ENCODE data around the gene NDUFAF8.

Gene NDUFAF8

GRCh38 chr17:81238490-81238814, 666 bp upstream of the NDUFAF8 start:
- DNase-seq (ENCODE audit: low read depth in 2 of 2): no peak

- no peak for DNase-seq (ENCODE audit: low read depth in 2 of 2)
Measured at GRCh38 chr17:81239714-81240555, 817 bp downstream of the NDUFAF8 start.

GRCh38 chr17:81240761-81241160, 1.6 kb downstream of the NDUFAF8 start:
- no peak for DNase-seq (ENCODE audit: low read depth in 2 of 2)

GRCh38 chr17:81241203-81241602, 2.1 kb downstream of the NDUFAF8 start:
- DNase-seq (ENCODE audit: low read depth in 2 of 2): no peak

GRCh38 chr17:81241648-81242420, 2.7 kb downstream of the NDUFAF8 start:
- DNase-seq (ENCODE audit: low read depth in 2 of 2): no peak

- DNase-seq (ENCODE audit: low read depth in 2 of 2): no peak
Measured at GRCh38 chr17:81242421-81243332, 3.6 kb downstream of the NDUFAF8 start.

GRCh38 chr17:81243333-81243664, 4.2 kb downstream of the NDUFAF8 start:
- DNase-seq (ENCODE audit: low read depth in 2 of 2): no peak

GRCh38 chr17:81244358-81245023, 5.4 kb downstream of the NDUFAF8 start:
- DNase-seq (ENCODE audit: low read depth in 2 of 2): no peak

- no peak for DNase-seq (ENCODE audit: low read depth in 2 of 2)
Measured at GRCh38 chr17:81245024-81245664, 6.0 kb downstream of the NDUFAF8 start.

- no peak for DNase-seq (ENCODE audit: low read depth in 2 of 2)
Measured at GRCh38 chr17:81245665-81246342, 6.7 kb downstream of the NDUFAF8 start.

GRCh38 chr17:81246343-81246670, 7.2 kb downstream of the NDUFAF8 start:
- DNase-seq (ENCODE audit: low read depth in 2 of 2): no peak

- DNase-seq (ENCODE audit: low read depth in 2 of 2): no peak
Measured at GRCh38 chr17:81246679-81247338, 7.7 kb downstream of the NDUFAF8 start.

- no peak for DNase-seq (ENCODE audit: low read depth in 2 of 2)
Measured at GRCh38 chr17:81247339-81247990, 8.3 kb downstream of the NDUFAF8 start.

GRCh38 chr17:81248649-81249048, 9.5 kb downstream of the NDUFAF8 start:
- no peak for DNase-seq (ENCODE audit: low read depth in 2 of 2)

GRCh38 chr17:81249223-81250040, 10.3 kb downstream of the NDUFAF8 start:
- no peak for DNase-seq (ENCODE audit: low read depth in 2 of 2)

GRCh38 chr17:81250286-81251093, 11.4 kb downstream of the NDUFAF8 start:
- DNase-seq (ENCODE audit: low read depth in 2 of 2): no peak

GRCh38 chr17:81251094-81251708, 12.1 kb downstream of the NDUFAF8 start:
- DNase-seq (ENCODE audit: low read depth in 2 of 2): no peak
